SK-N-SH treated with all-trans-retinoic acid at 6 μM for 48 hours (cell line): ENCODE measurements around the gene CCDC177.

Source experiments
- ISL1 ChIP-seq: fragments of 250-450 bp; sonication (Bioruptor Pico); IDR thresholded peaks from 2 replicates; pipeline ENCODE4 v2.1.2; 2022; ENCODE audit warnings: mild to moderate bottlenecking, moderate library complexity
- POU6F1 ChIP-seq: fragments of 250-450 bp; sonication (Bioruptor Pico); IDR thresholded peaks from 2 replicates; pipeline ENCODE4 v1.8.0; 2021; ENCODE audit warnings: low read depth, mild to moderate bottlenecking, moderate library complexity, borderline replicate concordance

GRCh38 chr14:69573205-69573830, 1.4 kb downstream of the CCDC177 start:
- no peak for TF ChIP-seq ISL1 (CRISPR knock-in tag)
- no peak for TF ChIP-seq POU6F1 (CRISPR knock-in tag)
